HG02870 (cell line): ENCODE measurements around the gene NAIF1.

ENCODE experiments used
- ATAC-seq: cut with Tn5 transposase; IDR thresholded peaks from one replicate; pipeline ENCODE4 v1.9.1; 2021; ENCODE audit warnings: mild to moderate bottlenecking, moderate library complexity; ENCODE audit not compliant: unreplicated experiment

The NAIF1 gene

DNA sequence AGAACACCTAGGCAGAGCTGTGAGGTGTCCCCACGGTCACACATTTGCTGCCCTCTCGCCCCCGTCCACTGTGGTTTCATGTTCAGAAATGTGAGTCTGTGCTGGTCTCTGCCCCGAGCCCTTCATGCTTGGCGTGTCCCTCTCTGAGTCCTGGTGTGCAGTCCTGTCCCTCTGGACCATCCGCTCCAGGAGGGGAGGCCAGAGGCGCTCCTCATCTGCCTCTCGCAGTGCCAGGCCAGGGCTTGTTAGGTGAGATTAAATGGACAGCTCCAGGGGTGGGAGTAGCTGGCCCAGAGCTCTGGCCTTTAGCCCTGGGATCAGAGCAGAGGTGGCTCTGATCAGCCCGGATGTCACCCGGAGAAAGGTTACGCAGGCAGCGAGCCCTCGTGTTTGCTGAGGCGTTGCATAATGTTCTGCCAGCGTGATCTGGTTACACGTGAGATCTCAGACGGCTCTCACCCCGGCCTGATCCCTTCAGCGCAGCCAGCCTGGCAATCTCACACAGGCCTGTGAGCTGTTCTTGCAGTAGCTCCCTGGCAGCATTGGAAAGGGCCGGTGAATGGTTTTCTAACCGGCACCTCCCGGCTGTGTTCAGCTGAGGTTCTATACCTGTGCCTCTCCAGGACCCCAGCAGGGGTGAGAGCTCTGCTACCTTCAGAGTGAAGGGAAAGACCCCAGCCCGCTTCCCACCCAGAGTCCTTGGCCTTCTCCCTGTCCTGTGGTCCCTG is 35.9 kb upstream of the NAIF1 start:
- no peak for ATAC-seq

DNA sequence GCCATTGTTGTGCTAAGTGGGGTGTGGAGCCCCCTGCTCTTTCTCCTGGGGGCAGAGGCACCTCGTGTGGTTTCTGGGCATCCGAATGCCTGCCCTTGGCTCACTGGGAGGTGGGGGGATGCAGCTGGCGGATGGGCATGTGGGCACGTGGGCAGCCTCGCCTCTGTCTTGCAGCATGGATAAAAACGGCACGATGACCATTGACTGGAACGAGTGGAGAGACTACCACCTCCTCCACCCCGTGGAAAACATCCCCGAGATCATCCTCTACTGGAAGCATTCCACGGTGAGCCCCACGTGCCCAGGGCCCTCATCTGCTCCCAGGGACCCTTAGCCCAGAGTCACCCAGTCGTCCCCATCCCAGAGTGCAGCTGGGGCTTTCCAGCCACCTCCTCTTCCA is 35.1 kb upstream of the NAIF1 start:
- no peak for ATAC-seq

- no peak for ATAC-seq
These were observed 34.6 kb upstream of the NAIF1 start for GRCh38 chr9:128101690-128102089.

DNA sequence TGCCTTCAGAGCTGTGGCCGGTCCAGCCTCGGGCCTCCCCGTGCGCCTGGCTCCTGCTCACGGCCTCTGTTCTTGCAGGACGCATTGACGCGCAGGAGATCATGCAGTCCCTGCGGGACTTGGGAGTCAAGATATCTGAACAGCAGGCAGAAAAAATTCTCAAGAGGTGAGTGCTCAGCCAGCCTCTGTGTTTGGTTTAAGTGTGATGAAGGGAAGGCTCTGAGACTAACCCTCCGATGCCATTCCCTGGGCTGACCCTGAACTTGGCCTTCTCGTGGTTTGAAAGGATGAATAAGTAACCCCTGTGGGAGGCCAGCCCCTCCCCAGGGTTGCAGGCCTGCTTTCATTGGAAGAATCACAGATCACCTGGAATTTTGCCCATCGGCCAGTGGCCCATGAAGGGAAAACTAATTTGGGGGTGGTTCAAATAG is 34.1 kb upstream of the NAIF1 start:
- ATAC-seq, result no peak

DNA sequence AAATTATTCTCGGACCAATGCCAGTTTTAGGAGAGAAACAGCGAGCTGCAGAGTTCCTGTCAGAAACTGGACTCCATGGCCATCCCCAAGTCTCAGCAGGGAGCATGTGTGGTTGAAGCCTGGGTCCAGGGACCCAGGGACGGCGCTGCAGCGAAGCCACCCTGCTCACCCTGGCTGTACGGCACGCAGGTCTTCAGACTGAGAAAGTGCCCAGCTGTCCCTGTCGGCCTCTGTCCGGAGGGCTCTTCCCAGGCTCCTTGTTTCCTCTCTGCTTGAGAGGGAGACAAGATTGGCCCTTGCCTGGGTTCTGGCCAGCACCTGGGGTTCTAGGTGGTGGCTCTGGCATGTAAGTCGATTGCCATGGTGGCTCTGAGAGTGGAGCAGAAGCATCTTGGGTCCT is 33.5 kb upstream of the NAIF1 start:
- ATAC-seq, result no peak

DNA sequence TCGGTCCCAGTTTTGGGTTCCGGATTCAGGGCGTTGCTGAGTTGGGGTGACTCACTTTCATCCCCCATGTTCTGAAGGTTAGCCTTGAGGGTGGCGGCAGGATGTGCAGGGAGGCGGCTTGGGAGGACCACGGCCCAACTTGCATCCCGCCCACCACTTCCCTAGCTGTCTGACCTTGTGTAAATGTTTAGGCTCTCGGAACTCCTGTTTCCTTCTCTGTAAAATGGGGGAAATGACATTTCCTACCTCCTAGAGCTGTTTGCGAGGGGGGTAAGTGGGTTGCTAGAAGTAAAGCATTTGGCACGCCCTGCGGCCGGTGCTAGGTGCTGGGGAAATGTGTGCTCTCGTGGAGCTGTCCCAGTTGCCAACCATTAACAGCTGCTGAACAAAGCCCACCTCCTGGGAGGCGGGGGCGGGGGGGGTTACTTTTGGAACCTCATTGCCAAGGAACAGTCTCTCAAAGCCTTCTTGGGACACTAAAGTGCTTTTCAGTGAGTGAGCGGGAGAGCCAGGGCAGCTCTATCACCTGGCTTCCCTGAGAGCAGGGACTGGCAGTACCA is 32.9 kb upstream of the NAIF1 start:
- no peak for ATAC-seq

GRCh38 chr9:128099231-128099931 is 32.3 kb upstream of the NAIF1 start:
- no peak for ATAC-seq

- ATAC-seq, result no peak
These were observed 31.4 kb upstream of the NAIF1 start for GRCh38 chr9:128098297-128099230.

GRCh38 chr9:128097543-128098296 is 30.6 kb upstream of the NAIF1 start:
- ATAC-seq, result no peak

DNA sequence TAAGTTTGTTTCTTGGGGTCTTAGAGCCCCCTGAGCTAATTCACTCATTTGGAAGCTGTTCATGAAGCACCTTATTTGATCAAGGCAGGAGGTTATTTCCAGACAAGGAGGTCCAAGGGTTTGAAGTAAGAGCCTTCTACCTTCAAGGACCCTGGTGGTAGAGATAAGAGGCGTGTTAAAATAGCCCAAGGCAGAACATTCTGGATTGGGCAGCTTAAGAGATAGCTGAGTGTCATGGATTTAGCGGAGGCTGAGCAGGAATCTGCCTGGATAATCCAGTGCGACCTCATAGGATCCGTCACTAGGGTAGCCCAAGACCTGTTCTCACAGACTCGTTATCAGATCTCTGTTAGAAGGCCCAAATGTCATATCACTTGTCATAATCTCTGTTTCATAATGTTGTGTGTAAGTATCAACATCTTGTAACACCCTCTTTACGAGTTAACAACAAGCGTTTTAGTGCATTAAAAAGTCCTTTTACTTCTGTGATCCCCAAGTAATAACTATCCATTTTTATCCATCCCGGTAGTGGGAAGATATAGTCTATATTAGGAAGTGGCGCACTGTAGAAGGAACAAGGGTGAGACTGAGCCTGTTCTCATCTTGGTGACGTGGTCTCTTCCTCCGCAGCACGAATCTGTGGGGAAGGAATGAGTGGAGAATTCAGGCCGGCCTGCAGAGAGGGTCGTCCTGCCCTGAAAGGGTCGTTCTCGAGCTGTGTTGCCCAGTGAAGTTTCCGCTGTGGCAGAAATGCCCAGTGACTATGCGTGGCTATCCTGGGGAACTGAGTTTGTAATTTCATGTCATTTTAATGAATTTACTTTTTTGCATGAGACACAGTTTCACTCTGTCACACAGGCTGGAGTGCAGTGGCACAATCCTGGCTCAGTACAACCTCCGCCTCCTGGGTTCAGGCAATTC is 29.8 kb upstream of the NAIF1 start:
- ATAC-seq, result no peak

DNA sequence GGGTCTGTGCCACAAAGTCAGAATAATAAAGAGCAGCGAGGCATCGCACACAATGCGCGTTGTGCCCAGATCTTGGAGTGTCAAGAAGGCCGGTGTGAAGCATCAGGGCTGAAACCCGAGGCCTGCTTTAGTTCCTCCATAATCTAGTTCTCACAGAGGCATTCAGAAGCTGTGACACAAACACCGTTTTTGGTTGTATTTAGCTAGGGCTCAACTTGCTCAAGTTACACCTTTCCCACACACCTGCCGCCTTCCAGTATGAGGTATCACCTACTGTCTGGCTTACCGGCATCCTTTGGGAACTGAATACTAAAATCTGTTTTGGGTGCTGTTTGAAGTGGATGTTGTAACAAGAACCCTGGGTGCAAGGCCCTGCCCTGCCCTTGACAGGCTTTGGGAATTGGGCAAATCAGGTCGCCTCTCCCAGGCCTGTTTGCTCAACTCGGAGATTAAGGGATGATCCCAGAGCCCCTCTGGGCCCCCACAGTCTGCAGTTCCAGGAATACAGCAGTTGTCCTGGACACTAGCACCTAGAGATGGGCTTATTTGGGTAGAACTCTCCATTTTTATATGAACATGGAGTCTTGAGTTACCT is 27.9 kb upstream of the NAIF1 start:
- ATAC-seq, result no peak

DNA sequence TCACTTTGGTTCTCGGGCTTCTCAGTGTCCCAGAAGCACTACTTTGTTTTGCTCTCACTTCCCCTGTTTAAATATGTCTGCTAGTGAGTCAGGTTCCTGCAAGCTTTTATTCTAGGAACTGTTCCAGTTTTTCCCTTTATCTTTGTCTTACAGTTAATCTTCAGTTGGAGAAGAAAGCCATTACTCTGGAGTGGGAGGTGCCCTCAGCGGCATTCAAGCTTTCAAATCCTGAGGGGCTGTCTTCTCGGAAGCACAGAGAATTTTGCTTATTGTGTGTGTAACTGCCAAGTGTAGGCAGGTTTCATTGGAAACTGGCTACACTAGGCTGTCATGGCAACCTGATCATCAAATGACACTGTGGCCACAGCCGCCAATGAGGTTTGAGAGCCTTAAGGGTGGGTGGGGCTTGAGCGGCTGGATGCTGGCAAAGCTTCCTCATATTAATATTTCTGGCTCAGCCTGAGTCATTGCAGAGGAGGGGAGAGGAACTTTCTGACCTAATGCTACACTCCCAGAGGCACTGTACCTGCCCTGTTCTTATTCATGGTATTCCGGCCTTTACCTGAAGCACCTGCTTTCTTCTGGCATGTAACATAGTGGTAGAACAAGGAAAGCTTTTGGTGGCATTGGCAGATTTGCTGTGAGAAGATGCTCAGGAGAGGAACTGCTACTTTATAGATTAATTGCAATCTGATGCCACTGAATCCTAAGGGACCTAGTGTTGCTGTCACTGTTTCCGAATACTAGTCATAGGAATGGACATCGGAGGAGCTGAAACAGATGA is 27.2 kb upstream of the NAIF1 start:
- ATAC-seq, result peak; percentile 95

GRCh38 chr9:128093011-128093410 is 25.9 kb upstream of the NAIF1 start:
- ATAC-seq, result no peak

DNA sequence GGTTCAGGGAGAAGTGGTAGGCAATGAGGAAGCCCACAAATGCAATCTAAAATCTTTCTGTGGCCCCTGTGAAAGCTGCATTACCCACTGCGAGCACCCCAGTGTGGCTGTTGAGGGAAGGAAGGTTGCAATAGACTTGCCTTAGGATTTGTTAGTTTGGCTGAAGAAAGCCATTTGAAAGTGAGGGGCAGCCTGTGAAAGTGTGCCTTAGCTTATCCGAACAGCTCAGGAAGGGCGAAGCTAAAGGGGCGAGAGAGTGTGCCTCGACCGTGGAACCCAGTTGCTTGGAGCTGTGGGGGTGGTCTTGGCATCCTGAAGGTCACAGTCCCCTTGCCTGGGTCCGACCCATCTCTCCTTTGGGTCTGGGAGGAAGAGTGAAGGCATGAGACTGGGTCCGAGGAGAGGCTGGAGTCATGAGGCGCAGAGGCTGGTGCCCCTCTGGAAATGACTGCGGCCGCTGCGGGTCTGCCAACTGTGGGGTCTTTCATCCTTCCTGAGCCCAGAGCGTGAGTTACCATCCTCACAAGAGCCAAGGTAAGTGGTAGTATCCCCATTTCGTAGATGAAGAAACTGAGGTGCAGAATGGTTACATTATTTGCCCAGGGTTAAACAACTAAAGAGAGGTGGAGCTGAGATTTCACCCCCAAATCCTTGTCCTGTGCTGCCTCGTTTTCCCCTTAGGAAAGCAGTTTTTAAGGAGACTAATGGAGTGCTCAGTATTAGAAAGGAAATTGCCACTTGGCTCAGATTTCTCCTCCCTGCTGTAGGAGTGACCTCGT is 25.3 kb upstream of the NAIF1 start:
- ATAC-seq, result no peak

DNA sequence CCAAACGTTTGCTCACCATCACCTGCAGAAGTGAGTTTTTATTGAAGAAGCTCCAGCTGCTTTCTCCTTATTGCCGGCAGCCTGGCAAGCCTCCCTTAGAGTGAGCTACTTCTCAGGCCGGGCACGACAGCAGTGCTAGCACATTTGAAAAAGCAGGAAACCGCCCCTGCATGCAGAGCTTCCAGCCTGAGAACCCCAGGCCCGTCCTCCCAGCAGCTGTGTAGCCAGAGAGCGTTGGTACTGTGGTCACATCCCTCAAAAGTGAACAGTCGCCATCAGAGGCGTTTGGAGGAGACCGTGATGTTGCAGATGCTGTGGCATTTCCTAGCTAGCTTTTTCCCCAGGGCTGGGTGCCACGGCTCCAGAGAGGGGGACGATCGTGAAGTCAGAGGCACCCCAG is 24.5 kb upstream of the NAIF1 start:
- no peak for ATAC-seq

GRCh38 chr9:128091144-128091543 is 24.0 kb upstream of the NAIF1 start:
- ATAC-seq, result no peak

DNA sequence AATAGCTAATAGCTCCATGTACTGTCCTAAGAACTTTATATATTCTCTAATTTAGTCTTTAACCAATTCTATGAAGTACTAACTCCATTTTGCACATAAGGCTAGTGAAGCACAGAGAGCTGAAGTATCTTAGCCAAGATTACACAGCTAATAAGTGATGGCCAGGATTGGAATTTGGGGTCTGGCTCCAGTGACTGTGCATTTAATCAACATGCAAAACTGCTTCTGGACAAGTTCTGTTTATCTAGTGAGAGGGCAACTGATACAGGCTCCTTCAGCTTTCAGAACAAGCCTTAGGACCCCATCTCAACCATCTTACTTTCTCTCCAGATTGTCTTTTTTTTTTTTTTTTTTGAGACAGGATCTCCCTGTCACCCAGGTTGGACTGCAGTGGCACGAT is 22.2 kb upstream of the NAIF1 start:
- no peak for ATAC-seq
